ENCODE results near the gene CC2D2A.
A peak's percentile ranks its signal among the peaks of the same experiment; 100 is the strongest.
"Not testable (repeated sequence)": the region's sequence is repeated elsewhere in the genome, so short reads cannot be mapped to it uniquely, and the experiment has no call there.

The CC2D2A gene

DNA sequence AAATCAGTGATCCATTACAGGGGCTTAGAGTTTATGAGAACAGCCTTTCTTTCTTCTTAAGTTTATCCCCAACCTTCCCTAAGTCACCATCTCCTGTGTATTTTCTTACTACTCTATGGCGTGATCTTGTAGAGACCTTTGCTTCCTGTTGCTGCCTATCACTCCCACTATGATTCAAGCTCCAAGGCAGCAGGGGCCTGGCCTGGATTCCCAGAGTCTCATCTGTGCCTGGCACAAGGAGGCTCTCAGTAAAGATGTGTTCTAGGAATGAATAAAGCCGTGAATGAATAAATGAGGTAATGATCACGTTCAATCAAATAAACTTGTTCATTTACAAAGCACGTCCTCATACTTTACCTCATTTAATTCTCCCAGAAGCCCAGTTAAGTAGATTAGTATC is 45.4 kb downstream of the CC2D2A start:
- no peak for DNase-seq (ENCODE audit: low spot score)
- no peak for TF ChIP-seq CTCF (conservative IDR thresholded peaks at IDR 0.05; ENCODE audit: low read depth)
- CTCF ChIA-PET, result no interaction called here
- no peak overlapping the region for H3K27ac ChIP-seq
- POLR2A ChIA-PET (ENCODE audit: low non-redundant PET), result no interaction called here

- no peak for TF ChIP-seq CTCF (conservative IDR thresholded peaks at IDR 0.05; ENCODE audit: low read depth)
- CTCF ChIA-PET, result no interaction called here
- DNase-seq (ENCODE audit: low spot score), result no peak
- no peak overlapping the region for H3K27ac ChIP-seq
- POLR2A ChIA-PET (ENCODE audit: low non-redundant PET), result no interaction called here
Observed at GRCh38 chr4:15516494-15516893, 46.8 kb downstream of the CC2D2A start.

GRCh38 chr4:15517681-15518080 is 48.0 kb downstream of the CC2D2A start:
- DNase-seq (ENCODE audit: low spot score); H3K27ac ChIP-seq; POLR2A ChIA-PET (ENCODE audit: low non-redundant PET): not testable (repeated sequence)
- CTCF ChIA-PET, result interaction anchor here (0.6 kb wide), 1 partner anchor 563 kb away, joined by 3 read pairs; no protein-coding TSS in a partner anchor

DNA sequence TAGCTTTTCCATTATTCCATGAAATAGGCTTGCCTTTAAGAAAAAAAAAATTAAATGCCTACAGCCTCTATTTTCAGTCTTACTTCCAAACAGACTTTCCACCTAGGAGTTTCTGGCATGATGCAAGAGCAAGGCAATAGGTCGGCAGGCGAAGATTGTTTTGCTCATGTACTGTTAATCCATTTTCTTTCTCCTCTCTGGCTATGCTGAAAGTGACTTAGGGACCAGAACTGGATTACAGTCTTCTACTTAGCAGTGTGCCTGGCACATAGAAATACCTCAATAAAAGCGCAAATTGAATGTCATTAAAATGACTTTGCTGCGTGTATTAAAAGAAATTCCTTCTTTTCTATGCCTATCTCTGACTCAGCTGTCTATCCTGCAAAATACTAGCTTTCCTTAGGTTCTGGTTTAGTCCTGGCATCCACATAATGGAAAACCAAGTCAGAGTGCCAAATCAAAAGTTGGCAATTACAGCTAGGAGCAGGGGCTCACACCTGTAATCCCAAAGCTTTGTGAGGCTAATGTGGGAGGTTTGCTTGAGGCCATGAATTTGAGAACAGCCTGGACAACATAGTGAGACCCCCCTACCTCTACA is 51.9 kb downstream of the CC2D2A start:
- ChIA-PET CTCF (no interaction called here), POLR2A (ENCODE audit: low non-redundant PET) (no interaction called here)
- no peak overlapping the region for H3K27ac ChIP-seq
- no peak for TF ChIP-seq CTCF (conservative IDR thresholded peaks at IDR 0.05; ENCODE audit: low read depth)
- DNase-seq (ENCODE audit: low spot score), result no peak

GRCh38 chr4:15525080-15525479 is 55.4 kb downstream of the CC2D2A start:
- TF ChIP-seq CTCF (conservative IDR thresholded peaks at IDR 0.05; ENCODE audit: low read depth), result no peak
- no peak overlapping the region for H3K27ac ChIP-seq
- ChIA-PET POLR2A (ENCODE audit: low non-redundant PET) (no interaction called here), CTCF (no interaction called here)
- peak; percentile 68 for DNase-seq (ENCODE audit: low spot score)

DNA sequence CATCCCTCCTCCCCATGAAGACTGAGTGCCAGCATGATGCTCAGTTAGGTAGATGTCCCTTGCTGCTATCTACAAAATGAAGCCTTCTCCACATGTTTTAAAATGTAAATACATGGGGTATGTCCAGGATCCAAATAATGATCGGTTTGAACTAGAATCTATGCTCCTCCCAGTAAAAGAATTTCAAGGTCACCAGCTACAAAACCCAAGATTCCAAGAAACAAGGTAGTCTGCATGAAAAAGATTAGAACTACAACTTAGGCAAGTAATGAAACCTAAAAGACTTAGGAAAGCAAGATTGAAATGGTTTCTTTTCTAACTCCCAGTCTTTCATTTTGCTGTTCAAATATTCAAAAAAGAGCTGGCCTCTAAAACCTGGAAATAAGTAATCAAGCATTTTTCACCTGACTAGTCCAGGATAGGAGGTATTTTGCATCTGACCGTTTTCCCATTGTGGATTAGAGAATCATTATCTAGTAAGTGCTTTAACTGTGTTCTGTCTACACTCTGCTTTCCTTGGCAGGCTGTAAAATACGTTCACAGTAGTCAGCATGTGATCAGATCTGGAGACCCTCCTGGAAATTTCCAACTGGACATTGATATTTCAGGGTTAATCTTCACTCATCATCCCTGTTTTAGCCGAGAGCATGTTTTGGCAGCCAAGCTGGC is 57.4 kb downstream of the CC2D2A start:
- TF ChIP-seq CTCF (conservative IDR thresholded peaks at IDR 0.05; ENCODE audit: low read depth), result no peak
- CTCF ChIA-PET, result no interaction called here
- POLR2A ChIA-PET (ENCODE audit: low non-redundant PET), result no interaction called here
- H3K27ac ChIP-seq, result no peak overlapping the region
- DNase-seq (ENCODE audit: low spot score), result no peak

DNA sequence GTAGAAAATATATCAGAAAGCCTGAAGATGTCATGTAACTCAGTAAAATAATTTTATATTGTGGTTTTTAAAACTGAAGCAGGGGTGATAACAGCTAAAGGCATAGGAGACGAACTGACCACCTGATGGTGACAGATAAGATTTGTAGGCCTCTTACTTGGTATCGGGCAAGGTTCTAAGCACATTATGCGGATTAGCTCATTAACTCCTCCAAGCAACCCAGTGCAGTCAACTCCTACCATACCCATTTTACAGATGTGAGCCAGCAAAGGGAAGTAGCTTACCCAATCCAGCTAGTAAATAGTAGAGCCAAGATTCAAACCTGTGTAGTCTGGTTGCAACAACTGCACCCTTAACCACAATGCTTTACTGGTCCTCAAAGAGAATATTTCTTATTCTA is 62.1 kb downstream of the CC2D2A start:
- no peak for TF ChIP-seq CTCF (conservative IDR thresholded peaks at IDR 0.05; ENCODE audit: low read depth)
- DNase-seq (ENCODE audit: low spot score), result no peak
- POLR2A ChIA-PET (ENCODE audit: low non-redundant PET), result no interaction called here
- CTCF ChIA-PET, result interaction anchor here (0.8 kb wide), 1 partner anchor 1345 kb away, joined by 4 read pairs; no protein-coding TSS in a partner anchor
- H3K27ac ChIP-seq, result no peak overlapping the region

Data from RWPE1 (cell line).